GM10248 (cell line): ENCODE results near the gene NT5C.
"Not testable (repeated sequence)": the region's sequence is repeated elsewhere in the genome, so short reads cannot be mapped to it uniquely, and the experiment has no call there.

Source experiments
- CTCF ChIA-PET: fragments of 300-600 bp; sonication (Branson Sonifier 250); formaldehyde crosslinking; extraction: SDS; loops from one replicate; lab custom pipeline; 2021; ENCODE audit warnings: antibody characterized with exemption; lab: Yijun Ruan, JAX
- POLR2A ChIA-PET: fragments of 350-650 bp; sonication (Branson Sonifier 250); formaldehyde crosslinking; extraction: SDS; loops from one replicate; lab custom pipeline; 2020; ENCODE audit warnings: antibody characterized with exemption; lab: Yijun Ruan, JAX
- DNase-seq: peaks from one replicate; pipeline ENCODE4 v3.0.0; 2012; ENCODE audit errors: extremely low spot score
- TF ChIP-seq, protein P1 (sequence below): IDR thresholded peaks from 2 replicates; pipeline ENCODE4 v1.5.1; 2012; ENCODE audit warnings: mild to moderate bottlenecking, low read depth; ENCODE audit errors: extremely low read depth, missing control alignments, control extremely low read depth

Gene NT5C

DNA sequence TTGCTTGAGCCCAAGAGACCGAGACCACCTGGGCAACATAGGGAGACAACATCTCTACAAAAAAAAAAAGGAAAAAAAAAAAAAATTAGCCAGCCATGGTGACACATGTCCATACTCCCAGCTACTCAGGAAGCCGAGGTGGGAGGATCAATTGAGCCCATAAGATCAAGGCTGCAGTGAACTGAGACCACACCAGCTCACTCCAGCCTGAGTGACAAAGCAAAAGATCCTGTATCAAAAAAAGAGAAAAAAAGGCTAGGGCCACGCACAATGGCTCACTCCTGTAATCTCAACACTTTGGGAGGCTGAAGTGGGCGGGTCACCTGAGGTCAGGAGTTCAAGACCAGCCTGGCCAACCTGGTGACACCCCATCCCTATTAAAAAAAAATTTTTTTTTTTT, 37.5 kb upstream of the NT5C start:
- TF ChIP-seq, protein P1, sequence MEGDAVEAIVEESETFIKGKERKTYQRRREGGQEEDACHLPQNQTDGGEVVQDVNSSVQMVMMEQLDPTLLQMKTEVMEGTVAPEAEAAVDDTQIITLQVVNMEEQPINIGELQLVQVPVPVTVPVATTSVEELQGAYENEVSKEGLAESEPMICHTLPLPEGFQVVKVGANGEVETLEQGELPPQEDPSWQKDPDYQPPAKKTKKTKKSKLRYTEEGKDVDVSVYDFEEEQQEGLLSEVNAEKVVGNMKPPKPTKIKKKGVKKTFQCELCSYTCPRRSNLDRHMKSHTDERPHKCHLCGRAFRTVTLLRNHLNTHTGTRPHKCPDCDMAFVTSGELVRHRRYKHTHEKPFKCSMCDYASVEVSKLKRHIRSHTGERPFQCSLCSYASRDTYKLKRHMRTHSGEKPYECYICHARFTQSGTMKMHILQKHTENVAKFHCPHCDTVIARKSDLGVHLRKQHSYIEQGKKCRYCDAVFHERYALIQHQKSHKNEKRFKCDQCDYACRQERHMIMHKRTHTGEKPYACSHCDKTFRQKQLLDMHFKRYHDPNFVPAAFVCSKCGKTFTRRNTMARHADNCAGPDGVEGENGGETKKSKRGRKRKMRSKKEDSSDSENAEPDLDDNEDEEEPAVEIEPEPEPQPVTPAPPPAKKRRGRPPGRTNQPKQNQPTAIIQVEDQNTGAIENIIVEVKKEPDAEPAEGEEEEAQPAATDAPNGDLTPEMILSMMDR, result no peak
- POLR2A ChIA-PET, result interaction anchor here (0.6 kb wide), 1 partner anchor 218 kb away, joined by 5 read pairs; no protein-coding TSS in a partner anchor
- DNase-seq, result no peak

DNA sequence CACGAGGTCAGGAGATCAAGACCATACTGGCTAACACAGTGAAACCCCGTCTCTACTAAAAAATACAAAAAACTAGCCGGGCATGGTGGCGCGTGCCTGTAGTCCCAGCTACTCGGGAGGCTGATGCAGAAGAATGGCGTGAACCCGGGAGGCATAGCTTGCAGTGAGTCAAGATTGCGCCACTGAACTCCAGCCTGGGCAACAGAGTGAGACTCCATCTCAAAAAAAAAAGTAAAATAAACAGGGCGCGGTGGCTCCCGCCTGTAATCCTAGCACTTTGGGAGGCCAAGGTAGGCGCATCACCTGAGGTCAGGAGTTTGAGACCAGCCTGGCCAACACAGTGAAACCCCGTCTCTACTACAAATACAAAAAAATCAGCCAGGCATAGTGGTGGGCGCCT, 33.1 kb upstream of the NT5C start:
- ChIA-PET CTCF (interaction anchor here (1.0 to 1.1 kb wide), 3 partner anchors 12 to 51 kb away, joined by 3 to 4 read pairs (median 3); no protein-coding TSS in a partner anchor), POLR2A (interaction anchor here (0.6 kb wide), 2 partner anchors 10 to 49 kb away, joined by 3 read pairs; no protein-coding TSS in a partner anchor)
- not testable (repeated sequence) for DNase-seq

More for the DNA sequence above, 37.5 kb upstream of the NT5C start:
- CTCF ChIA-PET, result interaction anchor here (1.8 to 9.5 kb wide), 2 partner anchors 38 to 53 kb away, joined by 7 to 123 read pairs; no protein-coding TSS in a partner anchor

- CTCF ChIA-PET, result interaction anchor here (1.0 to 2.2 kb wide), 3 partner anchors 8 to 49 kb away, joined by 3 to 8 read pairs (median 7); partner anchors contain the start of gene JPT1
Observed at GRCh38 chr17:75163074-75163473, 31.5 kb upstream of the NT5C start.

GRCh38 chr17:75160211-75160610, 28.7 kb upstream of the NT5C start:
- ChIA-PET CTCF (interaction anchor here (1.2 to 3.2 kb wide), 4 partner anchors 12 to 252 kb away, joined by 3 to 12 read pairs (median 3); no protein-coding TSS in a partner anchor), POLR2A (no interaction called here)
- DNase-seq, result no peak
- TF ChIP-seq, protein P1, result no peak

More at GRCh38 chr17:75163074-75163473, 31.5 kb upstream of the NT5C start:
- TF ChIP-seq, protein P1, result no peak
- POLR2A ChIA-PET, result no interaction called here
- no peak for DNase-seq

GRCh38 chr17:75159196-75160031, 27.9 kb upstream of the NT5C start:
- DNase-seq, result no peak
- ChIA-PET POLR2A (no interaction called here), CTCF (interaction anchor here (1.0 to 3.2 kb wide), 6 partner anchors 11 to 253 kb away, joined by 3 to 12 read pairs (median 3); no protein-coding TSS in a partner anchor)
- TF ChIP-seq, protein P1, result no peak

DNA sequence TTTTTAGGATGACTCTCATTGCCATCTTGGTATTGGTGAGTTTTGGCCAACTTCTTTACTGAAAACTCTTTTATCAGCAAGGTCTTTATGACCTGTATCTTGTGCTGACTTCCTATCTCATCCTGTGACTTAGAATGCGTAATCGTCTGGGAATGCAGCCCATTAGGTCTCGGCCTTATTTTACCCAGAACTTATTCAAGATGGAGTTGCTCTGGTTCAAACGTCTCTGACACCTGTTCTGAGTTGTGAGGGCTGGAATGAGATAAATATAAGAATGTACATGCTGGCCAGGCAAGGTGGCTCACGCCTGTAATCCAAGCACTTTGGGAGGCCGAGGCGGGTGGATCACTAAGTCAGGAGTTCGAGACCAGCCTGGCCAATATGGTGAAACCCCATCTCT, 26.9 kb upstream of the NT5C start:
- DNase-seq, POLR2A ChIA-PET: not testable (repeated sequence)
- CTCF ChIA-PET, result interaction anchor here (1.0 to 3.2 kb wide), 4 partner anchors 10 to 43 kb away, joined by 3 to 12 read pairs (median 4); no protein-coding TSS in a partner anchor

DNA sequence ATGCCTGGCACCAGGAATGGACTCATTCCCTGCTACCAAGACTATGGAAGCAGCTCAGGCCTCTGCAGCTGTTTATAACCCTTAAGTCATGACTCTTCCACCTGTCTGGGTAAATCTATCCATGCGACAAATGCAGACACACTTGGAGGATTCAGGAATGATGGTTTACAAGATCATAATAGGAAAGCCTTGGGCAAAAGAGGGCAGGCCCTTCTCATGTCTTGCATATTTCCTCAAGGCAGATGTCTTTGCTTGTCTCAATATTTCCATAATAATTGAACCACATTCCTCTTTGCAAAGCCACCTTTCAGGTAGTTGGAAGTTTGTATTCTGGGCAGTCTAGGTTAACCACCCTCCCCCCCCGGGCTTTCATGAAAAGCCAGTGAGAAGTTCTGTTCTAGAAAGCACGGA, 23.7 kb upstream of the NT5C start:
- ChIA-PET CTCF (interaction anchor here (1.0 to 2.6 kb wide), 6 partner anchors 8 to 47 kb away, joined by 3 to 10 read pairs (median 6); partner anchors contain the start of gene NT5C), POLR2A (interaction anchor here (0.6 to 1.5 kb wide), 14 partner anchors 10 to 361 kb away, joined by 3 to 20 read pairs (median 4); partner anchors contain the start of genes ARMC7, MIF4GD, MRPL58 and NT5C)
- TF ChIP-seq, protein P1, result no peak
- no peak for DNase-seq
